SK-N-SH (cell line): Measurements from ENCODE around the gene GAS7.

ENCODE experiments used
- CTCF ChIP-seq: fragments of 200-600 bp; sonication (generic); IDR thresholded peaks from 2 replicates; pipeline ENCODE4 v1.6.1; 2017; ENCODE audit warnings: antibody characterized with exemption, mild to moderate bottlenecking, moderate library complexity
- SIN3A ChIP-seq: IDR thresholded peaks from 2 replicates; pipeline ENCODE4 v1.6.1; 2012; ENCODE audit warnings: low read depth, mild to moderate bottlenecking, low read length, moderate library complexity, borderline replicate concordance

GRCh38 chr17:9894231-9894630 is 304.2 kb downstream of the GAS7 start:
- TF ChIP-seq SIN3A: no peak
- no peak for TF ChIP-seq CTCF
